SK-N-MC (cell line): ENCODE data around the gene SEMA4D.

Source experiments
- DNase-seq: peaks from one replicate; pipeline ENCODE4 v3.0.0-alpha.2; 2011; ENCODE audit warnings: low read depth, low spot score
- H3K27ac ChIP-seq: fragments of 200-600 bp; sonication (generic); 2 replicates; pipeline ENCODE4 v1.5.1; 2016; ENCODE audit warnings: mixed run types
- H3K36me3 ChIP-seq: fragments of 200-600 bp; sonication (generic); 2 replicates; pipeline ENCODE4 v1.6.1; 2017; ENCODE audit warnings: antibody characterized with exemption, low read length, mixed read lengths; ENCODE audit not compliant: insufficient read depth
- H3K4me3 ChIP-seq: fragments of 200-600 bp; sonication (generic); 2 replicates; pipeline ENCODE4 v1.5.1; 2016
- H3K9ac ChIP-seq: fragments of 200-600 bp; sonication (generic); 2 replicates; pipeline ENCODE4 v1.8.0; 2017; ENCODE audit warnings: mixed run types, mixed read lengths; ENCODE audit not compliant: insufficient read length
- H3K9me3 ChIP-seq: fragments of 200-600 bp; sonication (generic); 2 replicates; pipeline ENCODE4 v1.6.1; 2017; ENCODE audit warnings: low read depth, mild to moderate bottlenecking, antibody characterized with exemption, low read length, moderate library complexity, mixed read lengths
- EZH2 ChIP-seq: fragments of 200-600 bp; sonication (generic); IDR thresholded peaks from one replicate; pipeline ENCODE4 v1.6.1; 2017; ENCODE audit warnings: antibody characterized with exemption
- FOXP2 ChIP-seq: optimal IDR thresholded peaks from 2 replicates; pipeline ENCODE3; 2011; ENCODE audit warnings: mild to moderate bottlenecking, moderate library complexity; ENCODE audit not compliant: insufficient read depth; ENCODE audit errors: extremely low read length, control extremely low read depth
- POLR2AphosphoS5 ChIP-seq: IDR thresholded peaks from 2 replicates; pipeline ENCODE4 v1.6.1; 2012; ENCODE audit warnings: mild to moderate bottlenecking, low read depth, low read length, borderline replicate concordance

Gene SEMA4D

DNA sequence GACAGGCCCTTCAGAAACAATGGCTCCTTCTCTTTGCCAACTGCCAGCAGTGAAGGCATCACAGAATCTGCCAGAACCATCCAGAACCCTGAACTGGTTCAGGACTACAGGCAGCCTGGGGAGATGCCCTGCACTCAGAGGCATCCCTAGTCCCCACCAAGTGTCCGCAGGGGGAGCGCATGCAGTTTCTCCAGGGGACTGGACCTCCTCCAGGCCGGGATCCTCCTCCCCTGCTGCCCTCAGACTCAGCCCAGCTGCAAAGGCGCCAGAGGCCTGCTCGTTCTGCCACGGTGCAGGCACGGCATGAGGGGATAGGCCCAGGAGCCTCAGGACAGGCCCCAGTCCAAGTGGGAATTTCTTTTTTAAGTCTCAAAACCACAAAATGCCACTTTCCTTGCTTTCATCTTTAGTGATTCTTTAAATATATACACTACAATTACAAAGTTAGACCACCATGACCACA, 72.0 kb downstream of the SEMA4D start:
- Histone ChIP-seq H3K9ac (no peak overlapping the region), H3K9me3 (no peaks in the 10 kb centered on the region), H3K4me3 (no peak overlapping the region), H3K27ac (no peak overlapping the region), H3K36me3 (no peaks in the 10 kb centered on the region)
- TF ChIP-seq POLR2AphosphoS5 (no peak), EZH2 (no peak), FOXP2 (no peak)
- no peak for DNase-seq

DNA sequence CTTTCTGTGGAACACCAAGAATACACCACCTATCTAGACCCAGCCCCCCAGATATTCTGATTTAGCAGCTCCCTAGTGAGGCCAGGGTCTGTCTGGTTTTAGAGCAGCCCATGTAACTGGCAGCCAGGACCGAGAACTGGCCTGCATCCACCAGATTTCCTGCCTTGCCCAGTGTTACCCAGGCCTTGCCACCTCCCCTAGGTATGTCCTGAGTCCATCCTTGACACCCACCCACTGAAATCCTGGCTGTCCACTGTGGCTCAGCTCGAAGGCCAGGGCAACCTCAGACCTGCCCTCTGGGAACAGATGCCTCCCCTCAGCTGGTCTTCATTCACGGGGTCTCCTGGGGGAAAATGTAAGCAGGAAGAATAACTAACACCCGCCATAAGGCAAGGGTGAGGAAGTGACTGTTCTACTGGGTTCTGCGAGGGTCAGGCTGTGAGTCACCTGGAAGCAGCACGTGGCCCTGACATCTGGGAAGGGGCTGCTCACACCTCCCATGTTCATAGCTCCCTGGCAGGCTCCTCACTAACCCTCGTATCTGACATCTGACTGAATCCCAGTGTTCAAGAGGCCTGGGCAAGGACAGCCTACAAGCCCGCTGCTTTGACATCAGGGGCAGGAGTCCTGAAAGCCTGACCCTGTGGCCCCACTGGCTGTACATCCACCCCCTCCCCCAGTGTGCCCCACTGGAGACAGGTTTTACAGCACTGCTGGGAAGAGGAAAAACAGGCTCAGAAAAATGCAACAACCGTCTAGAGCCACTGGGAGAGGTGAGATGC, 72.7 kb downstream of the SEMA4D start:
- no peak overlapping the region for H3K27ac ChIP-seq
- H3K4me3 ChIP-seq = no peak overlapping the region
- TF ChIP-seq FOXP2 (no peak), POLR2AphosphoS5 (no peak), EZH2 (no peak)
- no peaks in the 10 kb centered on the region for H3K36me3 ChIP-seq
- no peaks in the 10 kb centered on the region for H3K9me3 ChIP-seq
- no peak overlapping the region for H3K9ac ChIP-seq
- DNase-seq = no peak

DNA sequence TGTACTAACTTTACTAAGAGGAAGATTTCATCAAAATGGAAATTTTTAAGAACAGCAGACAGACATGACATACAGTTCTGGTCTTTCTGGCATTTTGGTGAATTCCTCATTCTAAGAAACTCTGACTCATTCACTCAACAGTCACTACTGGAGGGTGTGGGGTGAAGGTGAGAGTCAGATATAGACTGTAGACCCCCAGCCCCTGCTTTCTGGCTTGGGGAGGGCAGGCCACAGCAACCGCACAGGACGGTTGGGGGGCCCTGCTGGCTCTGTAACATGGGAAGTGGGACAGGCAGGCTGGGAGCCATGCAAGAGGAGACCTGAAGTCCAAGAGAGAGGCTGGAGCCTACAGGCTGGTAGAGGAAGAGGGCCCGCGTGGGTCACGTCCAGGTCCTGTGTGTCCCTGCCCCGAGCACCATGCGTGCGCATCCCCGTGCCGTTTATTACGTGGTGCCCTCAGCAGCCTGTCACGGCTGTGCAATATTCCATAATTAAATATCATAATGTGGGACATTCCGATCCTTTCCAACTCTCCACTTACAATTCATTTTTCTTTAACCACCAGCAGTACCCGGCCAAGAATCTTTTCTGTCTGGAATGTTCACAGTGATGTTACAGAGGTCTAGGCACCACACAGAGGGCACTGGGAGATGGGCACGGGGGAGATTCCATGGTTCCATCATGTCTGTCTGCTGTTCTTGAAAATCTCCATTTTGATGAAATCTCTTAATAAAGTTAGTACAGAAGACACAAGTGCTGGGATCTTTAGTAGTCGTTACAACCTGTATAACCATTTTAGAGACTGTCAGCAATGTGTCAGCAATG, 75.5 kb downstream of the SEMA4D start:
- H3K4me3 ChIP-seq = no peak overlapping the region
- H3K9ac ChIP-seq = no peak overlapping the region
- H3K36me3 ChIP-seq = no peaks in the 10 kb centered on the region
- no peak for DNase-seq
- TF ChIP-seq EZH2 (no peak), FOXP2 (no peak), POLR2AphosphoS5 (no peak)
- no peaks in the 10 kb centered on the region for H3K9me3 ChIP-seq
- no peak overlapping the region for H3K27ac ChIP-seq

DNA sequence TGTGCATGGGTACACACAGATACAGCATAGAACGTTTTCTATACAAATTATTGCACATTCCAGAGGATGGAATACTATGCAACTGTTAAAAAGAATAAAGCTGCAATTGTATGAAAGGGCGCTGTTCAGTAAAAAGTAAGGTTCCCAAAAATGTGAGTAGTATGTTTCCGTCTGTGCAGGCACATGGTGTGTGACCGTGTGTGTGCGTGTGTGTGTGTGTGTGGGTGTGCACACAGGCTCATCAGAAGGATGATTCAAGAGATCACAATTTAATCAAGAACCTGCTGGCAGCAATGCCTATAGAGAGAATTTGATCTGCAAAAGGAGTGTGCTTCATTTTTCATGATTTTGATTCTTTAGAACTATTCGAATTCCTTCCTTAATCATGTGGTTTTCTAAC, 76.3 kb downstream of the SEMA4D start:
- no peak overlapping the region for H3K9ac ChIP-seq

DNA sequence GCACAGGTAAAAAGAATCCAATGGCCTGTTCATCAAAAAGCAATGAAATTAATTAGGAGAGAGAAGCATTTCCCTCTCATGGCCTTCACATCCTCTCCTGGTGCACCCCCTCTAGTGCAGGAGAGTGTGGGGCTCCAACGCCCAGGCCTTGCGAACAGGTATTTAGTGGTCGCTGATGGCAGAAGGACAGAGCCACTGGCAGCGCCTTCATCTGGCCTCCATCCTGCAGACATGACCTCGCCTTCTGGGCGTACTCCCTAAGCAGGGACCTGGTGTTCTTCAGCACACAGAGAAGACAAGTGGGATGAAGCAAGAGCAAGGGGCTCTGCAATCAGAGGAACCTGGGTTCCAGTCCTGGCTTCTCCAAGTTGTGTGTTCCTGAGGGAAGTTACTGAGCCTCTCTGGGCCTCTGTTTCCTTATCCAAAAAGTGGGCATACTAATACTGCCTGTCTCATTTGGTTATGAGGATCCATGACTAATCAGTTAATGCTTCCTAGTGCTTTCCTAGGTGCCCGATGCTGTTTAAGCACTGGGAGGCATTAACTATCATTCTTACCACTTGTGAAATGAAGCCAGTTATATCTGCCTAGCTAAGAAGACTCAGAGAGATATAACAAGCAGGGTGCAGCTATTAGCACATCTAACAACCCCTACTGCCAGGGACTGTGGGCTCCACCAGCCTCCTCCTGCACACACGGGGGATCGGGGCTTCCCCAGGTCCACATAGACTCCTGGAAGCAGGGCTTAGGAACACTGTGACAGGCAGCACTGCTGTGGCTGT, 77.3 kb downstream of the SEMA4D start:
- H3K27ac ChIP-seq = no peak overlapping the region
- H3K9me3 ChIP-seq = no peaks in the 10 kb centered on the region
- DNase-seq = no peak
- no peak overlapping the region for H3K9ac ChIP-seq
- no peak overlapping the region for H3K4me3 ChIP-seq
- TF ChIP-seq POLR2AphosphoS5 = no peak
- TF ChIP-seq EZH2 = no peak
- TF ChIP-seq FOXP2 = no peak
- H3K36me3 ChIP-seq = no peaks in the 10 kb centered on the region

More for the DNA sequence above, 76.3 kb downstream of the SEMA4D start:
- DNase-seq = no peak
- Histone ChIP-seq H3K36me3 (no peaks in the 10 kb centered on the region), H3K9me3 (no peaks in the 10 kb centered on the region), H3K4me3 (no peak overlapping the region), H3K27ac (no peak overlapping the region)
- TF ChIP-seq POLR2AphosphoS5 = no peak
- no peak for TF ChIP-seq EZH2
- TF ChIP-seq FOXP2 = no peak

DNA sequence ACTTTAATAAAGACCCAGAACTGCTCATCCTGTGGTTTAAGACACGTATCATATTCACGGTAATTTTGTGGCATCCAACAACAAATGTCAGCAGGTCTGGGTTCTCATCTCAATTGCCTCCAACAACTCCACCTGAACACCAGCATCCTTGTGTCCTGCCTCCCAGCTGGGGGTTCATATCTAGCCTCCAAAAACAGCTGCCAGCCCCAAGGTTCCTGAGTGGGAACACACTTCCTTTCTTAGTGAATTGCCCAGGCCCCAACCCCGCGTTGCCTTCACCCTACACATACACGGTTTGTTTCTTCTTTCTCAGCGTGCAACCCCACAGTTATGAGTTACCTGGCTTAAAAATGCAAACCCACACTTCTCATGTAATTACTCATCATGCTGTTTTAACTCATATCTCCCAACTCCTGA, 77.9 kb downstream of the SEMA4D start:
- H3K4me3 ChIP-seq = no peak overlapping the region
- no peak overlapping the region for H3K27ac ChIP-seq
- no peak for TF ChIP-seq FOXP2
- TF ChIP-seq POLR2AphosphoS5 = no peak
- no peak for TF ChIP-seq EZH2
- no peak overlapping the region for H3K9ac ChIP-seq
- no peak for DNase-seq
- H3K9me3 ChIP-seq = no peaks in the 10 kb centered on the region
- H3K36me3 ChIP-seq = no peaks in the 10 kb centered on the region

DNA sequence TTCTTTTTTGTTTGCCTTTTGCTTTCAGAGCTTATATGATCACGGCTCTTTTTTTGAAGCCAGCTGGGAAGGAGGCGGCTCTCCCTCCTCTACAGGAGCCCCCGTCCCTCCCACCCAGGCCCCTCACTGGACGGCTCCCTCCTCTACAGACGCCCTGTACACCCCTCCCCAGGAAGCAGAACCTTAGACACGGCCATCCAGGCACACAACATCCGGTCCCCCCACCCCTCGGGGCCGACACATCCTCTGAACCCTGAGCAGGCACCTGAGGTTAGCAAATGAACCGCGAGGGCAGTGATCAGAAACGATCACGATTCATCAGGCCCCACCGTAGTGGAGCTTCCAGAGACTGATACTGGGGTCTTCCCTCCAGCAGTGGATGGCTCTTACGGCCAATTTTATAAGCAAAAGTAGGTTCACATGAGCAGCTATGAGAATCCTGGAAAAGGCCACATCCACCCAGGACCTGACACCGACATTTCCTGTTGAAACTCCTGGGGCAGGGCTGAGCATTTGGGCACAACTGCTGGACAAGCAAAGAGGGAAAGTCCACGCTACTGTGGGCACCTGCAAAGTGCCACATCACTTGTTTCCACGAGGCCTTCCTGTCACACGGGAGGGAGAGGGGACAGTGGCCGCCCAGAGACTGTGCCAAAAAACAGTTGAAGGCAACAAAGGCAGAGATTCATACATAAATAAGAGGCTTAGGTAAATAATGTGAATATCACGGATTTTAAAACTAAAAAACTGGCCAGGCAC, 78.9 kb downstream of the SEMA4D start:
- Histone ChIP-seq H3K9ac (no peak overlapping the region), H3K9me3 (no peaks in the 10 kb centered on the region), H3K4me3 (no peak overlapping the region), H3K27ac (no peak overlapping the region), H3K36me3 (no peaks in the 10 kb centered on the region)
- TF ChIP-seq FOXP2 (no peak), EZH2 (no peak), POLR2AphosphoS5 (no peak)
- no peak for DNase-seq
